ENCODE measurements around the gene MRPL2.

The MRPL2 gene

DNA sequence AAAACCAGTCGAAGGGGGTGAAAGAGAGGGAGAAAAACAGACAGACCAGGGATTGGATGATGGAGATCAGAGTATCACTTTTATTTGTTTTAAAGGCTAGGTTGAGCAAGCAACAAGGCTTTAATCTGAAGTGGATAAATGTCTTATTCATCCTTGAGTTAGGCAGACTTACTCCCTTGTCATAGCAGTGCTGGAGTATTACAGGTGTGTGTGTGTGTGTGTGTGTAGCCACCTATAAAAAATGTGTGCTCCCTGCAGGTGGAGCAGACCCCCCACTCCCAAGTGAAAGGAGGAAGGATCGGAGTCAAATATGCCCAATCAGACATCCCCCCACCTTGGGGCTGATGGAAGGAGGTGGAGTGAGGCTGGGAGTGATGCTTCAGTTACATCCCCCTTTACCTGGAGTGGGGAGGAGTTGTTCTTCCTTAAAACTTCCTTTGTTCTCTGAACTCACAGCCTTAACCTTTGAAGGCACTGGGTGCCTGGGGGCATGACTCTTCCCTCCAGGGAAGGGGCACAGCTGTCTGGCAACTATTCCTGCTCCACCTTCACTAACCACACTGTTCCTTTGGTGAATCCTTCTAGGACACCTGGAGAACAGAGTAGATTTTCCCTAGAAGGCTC is 44.1 kb upstream of the MRPL2 start:
- TF ChIP-seq, protein P1, sequence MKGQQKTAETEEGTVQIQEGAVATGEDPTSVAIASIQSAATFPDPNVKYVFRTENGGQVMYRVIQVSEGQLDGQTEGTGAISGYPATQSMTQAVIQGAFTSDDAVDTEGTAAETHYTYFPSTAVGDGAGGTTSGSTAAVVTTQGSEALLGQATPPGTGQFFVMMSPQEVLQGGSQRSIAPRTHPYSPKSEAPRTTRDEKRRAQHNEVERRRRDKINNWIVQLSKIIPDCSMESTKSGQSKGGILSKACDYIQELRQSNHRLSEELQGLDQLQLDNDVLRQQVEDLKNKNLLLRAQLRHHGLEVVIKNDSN (IDR thresholded peaks at IDR 0.05) = no peak
- TF ChIP-seq EP300 (IDR thresholded peaks at IDR 0.05; ENCODE audit: borderline replicate concordance) (no peak), CEBPB (IDR thresholded peaks at IDR 0.05) (no peak), RAD21 (IDR thresholded peaks at IDR 0.05; ENCODE audit: low read depth) (no peak), ZBTB7A (IDR thresholded peaks at IDR 0.05; ENCODE audit: low read depth) (no peak), FOXM1 (IDR thresholded peaks at IDR 0.05; ENCODE audit: borderline replicate concordance, low read depth) (no peak), YY1 (IDR thresholded peaks at IDR 0.05; ENCODE audit: low read depth) (no peak), TEAD4 (IDR thresholded peaks at IDR 0.05) (no peak)
- TF ChIP-seq, protein P2, sequence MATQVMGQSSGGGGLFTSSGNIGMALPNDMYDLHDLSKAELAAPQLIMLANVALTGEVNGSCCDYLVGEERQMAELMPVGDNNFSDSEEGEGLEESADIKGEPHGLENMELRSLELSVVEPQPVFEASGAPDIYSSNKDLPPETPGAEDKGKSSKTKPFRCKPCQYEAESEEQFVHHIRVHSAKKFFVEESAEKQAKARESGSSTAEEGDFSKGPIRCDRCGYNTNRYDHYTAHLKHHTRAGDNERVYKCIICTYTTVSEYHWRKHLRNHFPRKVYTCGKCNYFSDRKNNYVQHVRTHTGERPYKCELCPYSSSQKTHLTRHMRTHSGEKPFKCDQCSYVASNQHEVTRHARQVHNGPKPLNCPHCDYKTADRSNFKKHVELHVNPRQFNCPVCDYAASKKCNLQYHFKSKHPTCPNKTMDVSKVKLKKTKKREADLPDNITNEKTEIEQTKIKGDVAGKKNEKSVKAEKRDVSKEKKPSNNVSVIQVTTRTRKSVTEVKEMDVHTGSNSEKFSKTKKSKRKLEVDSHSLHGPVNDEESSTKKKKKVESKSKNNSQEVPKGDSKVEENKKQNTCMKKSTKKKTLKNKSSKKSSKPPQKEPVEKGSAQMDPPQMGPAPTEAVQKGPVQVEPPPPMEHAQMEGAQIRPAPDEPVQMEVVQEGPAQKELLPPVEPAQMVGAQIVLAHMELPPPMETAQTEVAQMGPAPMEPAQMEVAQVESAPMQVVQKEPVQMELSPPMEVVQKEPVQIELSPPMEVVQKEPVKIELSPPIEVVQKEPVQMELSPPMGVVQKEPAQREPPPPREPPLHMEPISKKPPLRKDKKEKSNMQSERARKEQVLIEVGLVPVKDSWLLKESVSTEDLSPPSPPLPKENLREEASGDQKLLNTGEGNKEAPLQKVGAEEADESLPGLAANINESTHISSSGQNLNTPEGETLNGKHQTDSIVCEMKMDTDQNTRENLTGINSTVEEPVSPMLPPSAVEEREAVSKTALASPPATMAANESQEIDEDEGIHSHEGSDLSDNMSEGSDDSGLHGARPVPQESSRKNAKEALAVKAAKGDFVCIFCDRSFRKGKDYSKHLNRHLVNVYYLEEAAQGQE (IDR thresholded peaks at IDR 0.05; ENCODE audit: low read depth) = no peak

DNA sequence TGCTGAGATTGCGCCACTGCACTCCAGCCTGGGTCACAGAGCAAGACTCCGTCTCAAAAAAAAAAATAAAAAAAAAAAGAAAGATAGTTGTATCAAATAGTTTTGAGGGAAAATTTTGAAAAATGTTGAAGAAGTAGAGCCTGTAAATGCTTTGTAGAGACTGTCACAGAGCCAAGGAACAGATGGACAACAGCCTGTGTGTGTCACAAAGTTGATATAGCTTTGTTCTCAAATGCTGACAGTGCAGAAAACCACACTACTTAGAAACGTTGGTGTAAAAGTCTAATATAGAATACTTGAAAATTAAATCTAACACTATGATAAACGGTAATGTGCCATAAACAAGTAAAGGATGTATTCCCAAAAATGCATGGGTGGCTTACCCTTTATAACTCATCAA is 42.3 kb upstream of the MRPL2 start:
- TF ChIP-seq CEBPB (IDR thresholded peaks at IDR 0.05) (no peak), TCF12 (IDR thresholded peaks at IDR 0.05; ENCODE audit: low read depth) (no peak), ZBTB7A (IDR thresholded peaks at IDR 0.05; ENCODE audit: low read depth) (no peak), TAF1 (IDR thresholded peaks at IDR 0.05; ENCODE audit: low read depth) (no peak), FOXM1 (IDR thresholded peaks at IDR 0.05; ENCODE audit: borderline replicate concordance, low read depth) (no peak), EGR1 (IDR thresholded peaks at IDR 0.05) (no peak)
- TF ChIP-seq, protein P3, sequence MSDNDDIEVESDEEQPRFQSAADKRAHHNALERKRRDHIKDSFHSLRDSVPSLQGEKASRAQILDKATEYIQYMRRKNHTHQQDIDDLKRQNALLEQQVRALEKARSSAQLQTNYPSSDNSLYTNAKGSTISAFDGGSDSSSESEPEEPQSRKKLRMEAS (IDR thresholded peaks at IDR 0.05) = no peak

DNA sequence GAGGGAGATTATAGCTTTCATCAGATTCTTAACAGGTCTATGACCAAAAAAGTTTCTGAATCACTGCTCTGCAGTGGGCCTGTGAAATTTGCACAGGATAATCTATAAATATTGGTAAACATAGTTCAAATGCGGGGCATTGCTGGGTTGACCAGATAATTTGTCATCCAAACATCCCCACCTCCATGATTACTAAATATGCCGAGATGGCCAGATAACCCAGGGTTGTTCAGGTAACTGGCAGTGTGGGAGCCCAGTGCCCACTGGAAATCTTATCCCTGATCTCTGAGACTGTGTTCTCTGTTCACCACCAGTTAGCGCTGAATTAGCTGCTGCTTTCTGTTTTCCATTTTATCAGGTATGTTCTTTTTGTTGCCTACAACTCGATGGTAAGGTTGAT is 38.3 kb upstream of the MRPL2 start:
- TF ChIP-seq, protein P2 (IDR thresholded peaks at IDR 0.05; ENCODE audit: low read depth) = no peak
- TF ChIP-seq ZBTB7A (IDR thresholded peaks at IDR 0.05; ENCODE audit: low read depth) (no peak), TAF1 (IDR thresholded peaks at IDR 0.05; ENCODE audit: low read depth) (no peak), RAD21 (IDR thresholded peaks at IDR 0.05; ENCODE audit: low read depth) (no peak), EP300 (IDR thresholded peaks at IDR 0.05; ENCODE audit: borderline replicate concordance) (no peak), FOXM1 (IDR thresholded peaks at IDR 0.05; ENCODE audit: borderline replicate concordance, low read depth) (no peak), TEAD4 (IDR thresholded peaks at IDR 0.05) (no peak)
- TF ChIP-seq, protein P3 (IDR thresholded peaks at IDR 0.05) = no peak
- TF ChIP-seq, protein P1 (IDR thresholded peaks at IDR 0.05) = no peak

DNA sequence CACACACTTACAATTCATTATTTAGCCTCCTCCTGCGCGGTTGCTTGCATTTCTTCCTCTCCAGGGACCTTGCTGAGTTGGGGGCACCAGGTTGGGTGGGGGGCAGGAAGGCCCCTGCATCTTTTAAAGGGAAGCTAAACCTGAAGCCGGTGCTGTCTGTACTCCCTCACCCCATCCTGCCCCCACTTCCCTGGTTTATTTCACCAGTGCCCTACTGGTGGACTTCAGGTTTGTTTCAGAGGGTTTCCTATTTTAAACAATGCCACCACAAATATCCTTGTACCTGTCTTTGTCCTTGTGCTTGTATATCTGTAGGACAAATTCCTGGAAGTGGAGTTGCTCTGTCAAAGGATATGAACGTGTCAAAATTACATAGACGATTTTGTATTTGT is 37.9 kb upstream of the MRPL2 start:
- TF ChIP-seq EP300 (IDR thresholded peaks at IDR 0.05; ENCODE audit: borderline replicate concordance) (no peak), EGR1 (IDR thresholded peaks at IDR 0.05) (no peak), RAD21 (IDR thresholded peaks at IDR 0.05; ENCODE audit: low read depth) (no peak)

DNA sequence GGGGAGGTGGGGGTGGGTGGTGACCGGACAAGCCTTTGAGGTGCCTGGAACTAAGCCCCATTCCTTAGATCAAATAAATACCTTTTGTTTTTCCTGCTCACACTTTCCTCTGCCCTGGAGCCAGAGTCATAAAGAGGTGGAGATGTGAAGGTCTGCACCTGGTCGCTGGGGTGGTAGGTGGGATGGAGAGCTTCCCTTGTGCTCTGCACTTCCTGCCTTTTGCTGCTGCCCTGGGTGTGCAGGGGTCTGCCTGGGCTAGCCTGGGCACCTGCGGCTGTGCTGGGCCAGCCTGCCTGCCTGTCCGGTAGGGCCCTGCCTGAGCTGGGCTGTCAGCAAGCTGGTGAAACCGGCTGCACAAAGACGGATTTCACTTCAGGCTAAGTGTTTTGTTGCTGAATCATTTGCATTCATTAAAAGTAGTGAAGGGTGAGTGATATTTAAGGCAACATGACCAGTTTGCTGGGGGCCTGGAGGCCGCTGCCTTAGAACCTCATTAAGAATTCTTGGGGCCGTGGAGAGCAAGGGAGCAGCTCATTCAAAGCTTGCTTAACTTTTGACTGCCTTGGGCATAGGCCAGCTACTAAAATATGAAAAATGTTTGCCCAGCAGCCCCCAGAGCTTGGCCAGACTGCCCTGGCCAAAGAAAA is 37.3 kb upstream of the MRPL2 start:
- no peak for TF ChIP-seq CREB1 (IDR thresholded peaks at IDR 0.05; ENCODE audit: low read depth)
- no peak for TF ChIP-seq YY1 (IDR thresholded peaks at IDR 0.05; ENCODE audit: low read depth)
- no peak; the same call in 1 of the 2 replicates for TF ChIP-seq TEAD4 (IDR thresholded peaks at IDR 0.05)
- TF ChIP-seq, protein P3 (IDR thresholded peaks at IDR 0.05) = no peak
- TF ChIP-seq FOXM1 (IDR thresholded peaks at IDR 0.05; ENCODE audit: borderline replicate concordance, low read depth) = no peak
- no peak for TF ChIP-seq EP300 (IDR thresholded peaks at IDR 0.05; ENCODE audit: borderline replicate concordance)
- TF ChIP-seq TAF1 (IDR thresholded peaks at IDR 0.05; ENCODE audit: low read depth) = no peak
- TF ChIP-seq, protein P1 (IDR thresholded peaks at IDR 0.05) = no peak

DNA sequence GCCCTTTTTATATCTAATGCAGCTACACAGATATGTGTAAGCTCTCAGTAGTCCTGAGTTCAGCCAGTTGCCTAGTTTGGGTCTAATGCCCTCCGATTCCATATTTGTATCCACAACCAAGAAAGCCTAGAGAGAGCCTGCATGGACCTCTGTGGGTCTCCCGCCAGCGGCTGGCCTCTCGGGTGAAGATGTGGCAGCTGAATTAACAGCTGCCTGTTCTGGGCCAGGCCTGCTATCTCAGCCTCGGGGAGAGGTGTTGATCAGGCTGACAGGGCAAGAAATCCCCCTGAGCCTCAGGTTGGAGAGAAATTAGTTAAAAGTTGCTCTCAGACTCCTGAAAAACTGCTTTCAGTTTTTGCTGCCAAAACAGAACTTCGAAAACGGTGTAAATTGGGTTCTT is 36.7 kb upstream of the MRPL2 start:
- TF ChIP-seq CEBPB (IDR thresholded peaks at IDR 0.05) = no peak
- no peak for TF ChIP-seq TEAD4 (IDR thresholded peaks at IDR 0.05)
- TF ChIP-seq EGR1 (IDR thresholded peaks at IDR 0.05) = no peak
- TF ChIP-seq, protein P1 (IDR thresholded peaks at IDR 0.05) = no peak
- no peak for TF ChIP-seq NFIC (IDR thresholded peaks at IDR 0.05)
- TF ChIP-seq TAF1 (IDR thresholded peaks at IDR 0.05; ENCODE audit: low read depth) = no peak
- TF ChIP-seq, protein P3 (IDR thresholded peaks at IDR 0.05) = no peak
- TF ChIP-seq YY1 (IDR thresholded peaks at IDR 0.05; ENCODE audit: low read depth) = no peak
- TF ChIP-seq EP300 (IDR thresholded peaks at IDR 0.05; ENCODE audit: borderline replicate concordance) = no peak
- TF ChIP-seq TCF12 (IDR thresholded peaks at IDR 0.05; ENCODE audit: low read depth) = no peak
- no peak for TF ChIP-seq RAD21 (IDR thresholded peaks at IDR 0.05; ENCODE audit: low read depth)
- no peak for TF ChIP-seq FOXM1 (IDR thresholded peaks at IDR 0.05; ENCODE audit: borderline replicate concordance, low read depth)
- no peak for TF ChIP-seq CREB1 (IDR thresholded peaks at IDR 0.05; ENCODE audit: low read depth)
- TF ChIP-seq ZBTB7A (IDR thresholded peaks at IDR 0.05; ENCODE audit: low read depth) = no peak
- TF ChIP-seq, protein P2 (IDR thresholded peaks at IDR 0.05; ENCODE audit: low read depth) = no peak
